SK-N-SH treated with all-trans-retinoic acid at 6 μM for 48 hours (cell line): ENCODE data around the gene RFX6.

Source experiments
- ATAC-seq: fragments of 200-7000 bp; cut with Tn5 transposase; 3 replicates; pipeline ENCODE4 v1.9.1; 2020; ENCODE audit warnings: mild to moderate bottlenecking, moderate library complexity
- ARNTL ChIP-seq: fragments of 450-650 bp; formaldehyde crosslinking; IDR thresholded peaks from 2 replicates; pipeline ENCODE4 v1.5.0; 2020; ENCODE audit warnings: low read depth, mild to moderate bottlenecking, moderate library complexity, borderline replicate concordance
- BACH2 ChIP-seq: fragments of 250-450 bp; sonication (Bioruptor Pico); IDR thresholded peaks from 2 replicates; pipeline ENCODE4 v1.9.0; 2021; ENCODE audit warnings: mild to moderate bottlenecking, borderline replicate concordance
- CREB5 ChIP-seq: fragments of 250-450 bp; sonication (Bioruptor Pico); IDR thresholded peaks from 2 replicates; pipeline ENCODE4 v1.5.1; 2020; ENCODE audit warnings: low read depth, mild to moderate bottlenecking, moderate library complexity
- CSDC2 ChIP-seq: fragments of 250-450 bp; sonication (Bioruptor Pico); IDR thresholded peaks from 2 replicates; pipeline ENCODE4 v1.5.0; 2020; ENCODE audit warnings: mild to moderate bottlenecking, moderate library complexity
- CSRNP3 ChIP-seq: fragments of 250-450 bp; sonication (Bioruptor Pico); IDR thresholded peaks from 2 replicates; pipeline ENCODE4 v1.5.1; 2021; ENCODE audit warnings: mild to moderate bottlenecking, moderate library complexity
- ESRRG ChIP-seq: fragments of 250-450 bp; sonication (Bioruptor Pico); IDR thresholded peaks from 2 replicates; pipeline ENCODE4 v1.6.1; 2021; ENCODE audit warnings: mild to moderate bottlenecking
- GLIS3 ChIP-seq: fragments of 250-450 bp; sonication (Bioruptor Pico); IDR thresholded peaks from 2 replicates; pipeline ENCODE4 v1.5.0; 2020; ENCODE audit warnings: mild to moderate bottlenecking, moderate library complexity
- ISL1 ChIP-seq: fragments of 250-450 bp; sonication (Bioruptor Pico); IDR thresholded peaks from 2 replicates; pipeline ENCODE4 v2.1.2; 2022; ENCODE audit warnings: mild to moderate bottlenecking, moderate library complexity
- OSR1 ChIP-seq: fragments of 250-450 bp; sonication (Bioruptor Pico); IDR thresholded peaks from 2 replicates; pipeline ENCODE4 v1.8.0; 2022; ENCODE audit warnings: moderate library complexity, mild to moderate bottlenecking, inconsistent platforms
- PATZ1 ChIP-seq: fragments of 250-450 bp; sonication (Bioruptor Pico); IDR thresholded peaks from 2 replicates; pipeline ENCODE4 v1.8.0; 2020; ENCODE audit warnings: mild to moderate bottlenecking, moderate library complexity, borderline replicate concordance
- POU6F1 ChIP-seq: fragments of 250-450 bp; sonication (Bioruptor Pico); IDR thresholded peaks from 2 replicates; pipeline ENCODE4 v1.8.0; 2021; ENCODE audit warnings: low read depth, mild to moderate bottlenecking, moderate library complexity, borderline replicate concordance
- PPARA ChIP-seq: fragments of 250-450 bp; sonication (Bioruptor Pico); IDR thresholded peaks from 2 replicates; pipeline ENCODE4 v1.5.0; 2020; ENCODE audit warnings: mild to moderate bottlenecking, borderline replicate concordance
- RARB ChIP-seq: fragments of 250-450 bp; sonication (Bioruptor Pico); IDR thresholded peaks from 2 replicates; pipeline ENCODE4 v1.8.0; 2021; ENCODE audit warnings: mild to moderate bottlenecking, moderate library complexity
- TCF4 ChIP-seq: fragments of 250-450 bp; sonication (Bioruptor Pico); IDR thresholded peaks from 2 replicates; pipeline ENCODE4 v1.8.0; 2021; ENCODE audit warnings: mild to moderate bottlenecking, moderate library complexity, borderline replicate concordance
- TOX ChIP-seq: fragments of 250-450 bp; sonication (Bioruptor Pico); IDR thresholded peaks from 2 replicates; pipeline ENCODE4 v1.8.0; 2021; ENCODE audit warnings: mild to moderate bottlenecking, moderate library complexity, borderline replicate concordance
- TSHZ2 ChIP-seq: fragments of 250-450 bp; sonication (Bioruptor Pico); IDR thresholded peaks from 2 replicates; pipeline ENCODE4 v1.5.0; 2020; ENCODE audit warnings: mild to moderate bottlenecking, moderate library complexity
- ZC3H10 ChIP-seq: fragments of 250-450 bp; sonication (Bioruptor Pico); IDR thresholded peaks from 2 replicates; pipeline ENCODE4 v1.5.1; 2021; ENCODE audit warnings: mild to moderate bottlenecking, moderate library complexity
- ZFP3 ChIP-seq: fragments of 250-450 bp; sonication (Bioruptor Pico); IDR thresholded peaks from 2 replicates; pipeline ENCODE4 v1.5.0; 2020; ENCODE audit warnings: mild to moderate bottlenecking, moderate library complexity
- ZNF565 ChIP-seq: fragments of 450-650 bp; formaldehyde crosslinking; conservative IDR thresholded peaks from 2 replicates; pipeline ENCODE4 v1.5.0; 2020; ENCODE audit warnings: low read depth, mild to moderate bottlenecking, moderate library complexity
- ZNF70 ChIP-seq: fragments of 450-650 bp; formaldehyde crosslinking; IDR thresholded peaks from 2 replicates; pipeline ENCODE4 v1.5.0; 2020; ENCODE audit warnings: mild to moderate bottlenecking, moderate library complexity

RFX6 gene

GRCh38 chr6:116966675-116967576 lies 89.9 kb downstream of the RFX6 start:
- TF ChIP-seq PATZ1 (CRISPR knock-in tag) (no peak), POU6F1 (CRISPR knock-in tag) (no peak), ARNTL (CRISPR knock-in tag) (no peak), ISL1 (CRISPR knock-in tag) (no peak), PPARA (CRISPR knock-in tag) (no peak), CSRNP3 (CRISPR knock-in tag) (no peak), CREB5 (CRISPR knock-in tag) (no peak), ZC3H10 (no peak), CSDC2 (CRISPR knock-in tag) (no peak), RARB (no peak)
- ATAC-seq: no peak

GRCh38 chr6:116969211-116969863 lies 92.3 kb downstream of the RFX6 start:
- TF ChIP-seq BACH2 (CRISPR knock-in tag) (no peak), ARNTL (CRISPR knock-in tag) (no peak), GLIS3 (CRISPR knock-in tag) (no peak)
- ATAC-seq: peak; percentile 81

- peak; percentile 55; the same call in 2 of the 3 replicates for ATAC-seq
- TF ChIP-seq CREB5 (CRISPR knock-in tag) (no peak), ESRRG (CRISPR knock-in tag) (no peak), CSDC2 (CRISPR knock-in tag) (no peak), POU6F1 (CRISPR knock-in tag) (no peak), ZNF70 (CRISPR knock-in tag) (no peak), ISL1 (CRISPR knock-in tag) (no peak), ARNTL (CRISPR knock-in tag) (no peak), OSR1 (CRISPR knock-in tag) (no peak), TOX (CRISPR knock-in tag) (no peak), TCF4 (CRISPR knock-in tag) (no peak), ZFP3 (CRISPR knock-in tag) (no peak), CSRNP3 (CRISPR knock-in tag) (no peak), TSHZ2 (CRISPR knock-in tag) (no peak), GLIS3 (CRISPR knock-in tag) (no peak), RARB (no peak), ZNF565 (no peak)
Observed at GRCh38 chr6:116971959-116972358, 94.9 kb downstream of the RFX6 start.
